Endometrium (tissue), 2 donors: ENCODE results near the gene LRRC1.
A peak's percentile ranks its signal among the peaks of the same experiment; 100 is the strongest.

ENCODE experiments used
- FAIRE-seq: peaks from 2 replicates; lab custom pipeline; 2012; peaks lifted over from hg19 to GRCh38; lab: Jason Lieb, UNC
- donor health status: control.
- donor health status: control.

The LRRC1 gene

GRCh38 chr6:53815381-53816119 lies 20.7 kb downstream of the LRRC1 start:
- peak; percentile 73 for FAIRE-seq

DNA sequence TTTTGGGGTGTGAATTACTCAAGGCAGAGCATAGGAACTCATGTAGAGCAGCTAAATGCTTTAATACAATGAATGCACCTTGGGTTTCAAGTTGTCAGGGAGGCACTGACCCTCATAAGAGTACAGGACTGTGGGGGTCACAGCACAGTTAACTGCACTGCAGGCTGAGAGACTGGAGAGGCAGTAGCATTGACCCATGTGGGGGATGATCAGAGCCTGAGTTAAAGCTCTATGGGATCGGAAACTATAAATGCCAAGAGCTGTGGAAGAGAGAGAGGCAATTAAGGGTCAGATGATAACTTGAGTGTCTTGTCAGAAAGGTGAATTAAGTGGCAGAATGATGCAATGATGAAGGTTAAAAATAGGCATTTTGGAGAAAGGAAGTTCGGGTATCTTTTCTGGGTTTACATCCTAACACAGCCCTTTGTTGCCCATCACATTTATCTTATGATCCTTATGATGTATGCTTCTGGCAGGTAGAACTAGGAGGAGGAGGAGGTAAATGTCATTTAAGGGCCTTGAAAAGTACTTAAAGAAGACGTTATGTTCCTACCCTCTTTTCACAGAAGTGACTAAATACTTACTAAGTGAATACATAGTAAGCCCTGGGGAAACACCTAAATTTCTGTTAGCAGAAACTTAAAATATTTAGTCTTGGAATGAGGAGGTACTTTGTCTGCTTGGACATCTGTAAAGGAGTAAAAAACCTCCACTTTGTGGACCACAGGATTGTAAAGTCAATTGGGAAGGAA lies 24.2 kb downstream of the LRRC1 start:
- no peak for FAIRE-seq

DNA sequence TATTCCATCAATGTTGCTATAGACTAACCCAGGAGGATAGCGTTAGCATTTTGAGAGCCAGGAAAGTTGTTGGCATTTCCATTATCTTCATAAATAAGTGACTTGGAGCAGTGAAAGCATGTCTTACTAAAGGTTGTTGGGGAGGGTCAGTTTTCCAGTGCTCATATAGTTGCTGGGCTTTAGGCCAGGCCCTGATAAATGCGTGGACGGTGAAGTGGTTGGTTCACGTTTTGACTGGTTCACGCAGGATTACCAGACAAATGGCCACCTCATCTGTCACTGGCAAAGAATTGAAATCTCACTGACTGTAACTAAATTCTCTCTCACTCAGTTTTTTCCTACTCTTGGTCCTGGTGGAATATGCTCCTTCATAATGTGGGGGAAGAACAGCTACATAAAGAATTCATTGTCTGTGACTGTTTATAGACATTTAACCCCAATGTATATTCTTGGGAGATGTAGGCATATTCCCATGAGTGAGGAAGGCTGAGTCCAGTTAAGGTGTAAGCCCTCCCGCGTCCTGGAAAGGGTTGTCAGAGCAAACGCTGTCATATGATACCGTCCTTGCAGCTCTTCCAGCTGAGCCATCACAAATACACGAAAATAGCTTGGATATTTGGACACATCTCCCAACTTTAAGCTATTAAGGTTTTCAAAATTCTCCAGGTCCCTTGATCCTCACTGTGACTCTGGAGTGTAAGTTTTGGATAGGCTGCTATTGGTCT lies 27.8 kb downstream of the LRRC1 start:
- no peak for FAIRE-seq

GRCh38 chr6:53824714-53825113 lies 29.9 kb downstream of the LRRC1 start:
- no peak for FAIRE-seq

DNA sequence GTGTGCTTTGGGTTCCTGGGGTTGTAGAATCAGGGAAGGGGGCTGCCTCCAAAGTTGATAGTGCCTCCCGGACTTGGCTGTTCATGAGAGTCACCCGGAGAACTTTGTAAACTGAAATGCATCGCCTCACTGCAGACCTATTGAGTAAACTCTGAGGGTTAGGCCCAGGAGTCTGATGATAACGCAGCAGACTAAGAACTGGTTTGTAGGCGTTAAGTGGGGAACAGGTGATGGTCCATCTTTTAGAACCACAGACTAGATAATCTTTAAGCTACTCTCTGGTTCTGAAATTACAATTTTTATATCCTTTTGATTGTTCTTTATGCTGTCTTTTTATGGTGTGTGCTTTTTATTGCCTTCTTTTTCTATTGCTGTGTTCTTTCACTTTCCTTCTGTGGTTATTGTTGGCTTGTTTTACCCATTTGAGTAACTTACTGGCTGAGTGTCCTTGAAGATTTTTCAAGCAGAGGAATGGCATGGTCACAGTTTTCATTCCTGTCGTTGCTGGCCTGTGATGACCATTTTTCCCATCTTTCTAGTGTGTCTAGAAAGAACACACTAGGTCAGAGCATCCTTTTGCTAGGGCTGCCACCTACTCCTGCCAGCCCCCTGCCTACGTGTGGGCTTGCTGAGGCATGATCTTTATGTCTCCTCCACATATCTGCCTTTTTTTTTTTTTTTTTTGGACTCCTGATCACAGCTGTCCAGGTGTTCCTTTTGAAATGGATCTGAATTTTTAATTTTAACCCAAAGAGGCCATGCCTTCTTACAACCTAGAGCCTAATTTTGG lies 30.9 kb downstream of the LRRC1 start:
- FAIRE-seq: no peak

- no peak for FAIRE-seq
Measured at GRCh38 chr6:53827531-53827930, 32.7 kb downstream of the LRRC1 start.

- no peak for FAIRE-seq
Measured at GRCh38 chr6:53828215-53828614, 33.4 kb downstream of the LRRC1 start.

DNA sequence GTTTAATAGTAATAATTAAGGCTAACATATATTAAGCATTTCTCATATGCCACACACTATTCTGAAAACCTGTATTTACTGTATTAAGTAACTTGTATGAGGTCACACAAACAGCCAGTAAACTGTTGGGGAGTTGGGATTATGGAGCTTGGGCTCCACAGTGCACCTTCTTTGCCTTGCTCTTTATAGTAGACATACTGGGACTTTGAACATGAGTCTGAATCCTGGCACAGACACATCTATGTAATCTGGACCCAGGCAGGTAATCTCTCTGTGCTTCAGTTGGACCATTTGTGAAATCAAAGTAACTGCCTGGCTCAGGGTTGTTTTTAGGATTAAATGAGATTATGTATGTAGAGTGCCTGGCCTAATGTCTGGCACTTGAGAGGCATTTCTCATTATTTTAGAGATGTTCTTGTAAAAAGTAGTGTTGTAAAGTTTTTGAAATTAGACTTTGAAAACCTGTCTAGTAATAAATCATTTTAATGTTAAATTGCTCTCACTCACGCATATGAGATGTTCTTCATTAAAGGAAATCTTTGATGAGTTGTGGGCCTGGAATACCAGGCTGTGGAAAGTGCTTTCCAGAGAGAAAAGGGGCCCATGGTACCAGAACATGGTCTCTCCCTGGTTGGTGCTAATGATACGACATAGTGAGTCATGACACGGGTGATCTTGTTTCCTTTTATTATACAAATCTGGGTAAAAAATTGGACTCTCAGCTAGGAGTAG lies 34.3 kb downstream of the LRRC1 start:
- no peak for FAIRE-seq

- no peak for FAIRE-seq
Measured at GRCh38 chr6:53829698-53830221, 35.0 kb downstream of the LRRC1 start.

GRCh38 chr6:53830366-53830765 lies 35.6 kb downstream of the LRRC1 start:
- FAIRE-seq: no peak

GRCh38 chr6:53831081-53831869 lies 36.5 kb downstream of the LRRC1 start:
- FAIRE-seq: no peak

GRCh38 chr6:53831936-53832660 lies 37.3 kb downstream of the LRRC1 start:
- no peak for FAIRE-seq

GRCh38 chr6:53833155-53833554 lies 38.4 kb downstream of the LRRC1 start:
- FAIRE-seq: no peak

GRCh38 chr6:53834132-53834531 lies 39.3 kb downstream of the LRRC1 start:
- FAIRE-seq: no peak

- no peak for FAIRE-seq
Measured at GRCh38 chr6:53837865-53838769, 43.3 kb downstream of the LRRC1 start.

GRCh38 chr6:53840027-53840426 lies 45.2 kb downstream of the LRRC1 start:
- FAIRE-seq: no peak

DNA sequence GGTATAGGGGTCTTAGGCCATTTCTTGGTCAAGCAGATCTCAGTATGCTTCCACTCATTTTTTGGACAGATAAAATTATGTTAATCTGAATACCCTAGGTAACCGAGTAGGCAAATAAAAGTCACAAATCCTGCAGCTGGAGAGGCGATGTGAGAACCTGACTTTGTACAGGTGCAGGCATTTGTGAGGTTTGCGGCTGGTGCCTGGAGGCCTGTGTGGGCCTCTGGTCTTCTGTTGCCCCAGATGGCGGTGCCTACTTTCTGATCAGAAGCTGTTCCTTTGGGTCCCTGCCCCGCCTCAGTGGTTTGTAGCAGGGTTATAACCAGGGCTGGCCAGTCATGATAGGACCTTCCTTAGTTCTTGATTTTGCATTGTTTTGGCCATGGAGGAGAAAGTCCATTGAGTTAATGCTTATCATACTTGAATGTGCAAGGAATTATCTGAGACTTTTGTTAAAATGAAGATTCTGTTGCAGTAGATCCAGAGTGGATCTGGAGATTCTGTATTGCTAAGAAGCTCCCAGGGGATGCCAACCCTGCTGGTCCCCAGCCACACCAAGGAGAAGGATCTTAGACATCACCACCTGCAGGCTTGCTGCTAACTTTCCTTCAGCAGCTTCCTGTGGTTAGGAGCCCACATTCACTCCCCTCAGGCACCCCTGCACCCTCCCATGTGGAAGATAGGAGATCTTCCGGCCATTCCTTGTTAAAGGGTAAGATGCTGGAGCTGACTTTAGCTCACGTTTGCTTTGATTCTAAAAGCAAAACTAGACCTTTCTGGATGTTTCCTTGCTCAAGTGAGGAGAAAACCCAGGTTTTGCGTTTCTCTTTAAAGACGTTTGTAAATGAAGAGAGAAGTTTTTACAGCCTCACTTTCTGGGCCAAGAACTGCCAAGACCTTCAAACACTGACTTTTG lies 50.7 kb downstream of the LRRC1 start:
- no peak for FAIRE-seq

DNA sequence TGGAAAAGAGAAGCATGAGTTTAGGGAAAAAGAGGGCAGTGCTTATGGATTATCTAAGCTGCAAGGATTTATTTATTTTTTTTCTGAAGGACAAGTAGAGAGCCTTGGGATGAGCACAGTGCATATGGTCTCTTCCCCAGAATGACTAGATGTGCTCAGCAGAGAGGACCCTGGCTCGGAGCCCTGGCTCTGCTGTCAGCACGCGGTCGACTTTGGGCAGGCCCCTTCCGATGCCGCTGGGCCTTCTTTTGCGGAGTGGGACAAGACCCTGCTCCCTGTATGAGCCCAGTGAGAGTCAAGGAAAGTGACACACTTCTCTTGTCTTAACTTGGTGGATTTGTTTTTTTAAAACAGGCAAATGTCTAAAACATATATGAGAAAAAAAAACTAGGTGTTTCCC lies 51.4 kb downstream of the LRRC1 start:
- FAIRE-seq: no peak
